ENCODE results near the gene CHSY3. TPM values are rescaled to one million over a fixed set of nuclear protein-coding genes. Genes with fewer than 3 reads are reported as not detected.

CHSY3 gene
- polyA plus RNA-seq, 6 donors from 2014 or later: not detected

- no peak overlapping the region for H3K4me3 Mint-ChIP-seq
- H3K9me3 Mint-ChIP-seq: peaks cover 0 to 2% (median 0%) of the 10 kb centered on the region in 7 donors
- H3K27me3 Mint-ChIP-seq: peaks cover 8 to 21% (median 14%) of the 10 kb centered on the region in 3 donors
- DNase-seq: no peak
- H3K27ac Mint-ChIP-seq: no peak overlapping the region
- no peak for ATAC-seq (ENCODE audit: low read depth in 2 of 2)
- no peaks in the 10 kb centered on the region for H3K36me3 Mint-ChIP-seq
- no peaks in the 10 kb centered on the region for H3K4me1 Mint-ChIP-seq
Observed at GRCh38 chr5:129912601-129913255, 8.5 kb downstream of the CHSY3 start.

GRCh38 chr5:129915415-129915814 lies 11.2 kb downstream of the CHSY3 start:
- no peak overlapping the region for H3K4me3 Mint-ChIP-seq
- H3K27ac Mint-ChIP-seq: no peak overlapping the region
- no peaks in the 10 kb centered on the region for H3K4me1 Mint-ChIP-seq
- ATAC-seq (ENCODE audit: low read depth in 2 of 2) (no peak), DNase-seq (no peak)
- H3K36me3 Mint-ChIP-seq: no peaks in the 10 kb centered on the region
- peaks cover 0 to 14% (median 9%) of the 10 kb centered on the region in 3 donors for H3K27me3 Mint-ChIP-seq
- peaks cover 0 to 4% (median 2%) of the 10 kb centered on the region in 7 donors for H3K9me3 Mint-ChIP-seq

- Mint-ChIP-seq H3K27ac (no peak overlapping the region), H3K36me3 (no peaks in the 10 kb centered on the region), H3K9me3 (peaks cover 0 to 7% (median 3%) of the 10 kb centered on the region in 7 donors), H3K4me1 (no peaks in the 10 kb centered on the region), H3K27me3 (peaks cover 0 to 13% (median 9%) of the 10 kb centered on the region in 3 donors), H3K4me3 (no peak overlapping the region)
- no peak for DNase-seq
- ATAC-seq (ENCODE audit: low read depth in 2 of 2): no peak
Observed at GRCh38 chr5:129917224-129917623, 13.0 kb downstream of the CHSY3 start.

GRCh38 chr5:129921204-129921603 lies 16.9 kb downstream of the CHSY3 start:
- H3K4me3 Mint-ChIP-seq: no peak overlapping the region
- ATAC-seq (ENCODE audit: low read depth in 2 of 2) (no peak), DNase-seq (no peak)
- H3K27me3 Mint-ChIP-seq: peaks cover 0 to under 1% (median 0%) of the 10 kb centered on the region in 3 donors
- H3K27ac Mint-ChIP-seq: no peak overlapping the region
- H3K36me3 Mint-ChIP-seq: no peaks in the 10 kb centered on the region
- H3K4me1 Mint-ChIP-seq: no peaks in the 10 kb centered on the region
- peaks cover 0 to 7% (median 3%) of the 10 kb centered on the region in 7 donors for H3K9me3 Mint-ChIP-seq

- Mint-ChIP-seq H3K27ac (no peak overlapping the region), H3K9me3 (peaks cover 0 to 2% (median 0%) of the 10 kb centered on the region in 7 donors), H3K4me3 (no peak overlapping the region), H3K4me1 (no peaks in the 10 kb centered on the region), H3K36me3 (no peaks in the 10 kb centered on the region), H3K27me3 (no peaks in the 10 kb centered on the region)
- no peak for ATAC-seq (ENCODE audit: low read depth in 2 of 2)
- DNase-seq: no peak
Observed at GRCh38 chr5:129930221-129930620, 26.0 kb downstream of the CHSY3 start.

- ATAC-seq (ENCODE audit: low read depth in 2 of 2) (no peak), DNase-seq (no peak)
- H3K4me1 Mint-ChIP-seq: no peaks in the 10 kb centered on the region
- H3K4me3 Mint-ChIP-seq: no peak overlapping the region
- H3K27ac Mint-ChIP-seq: no peak overlapping the region
- H3K36me3 Mint-ChIP-seq: no peaks in the 10 kb centered on the region
- peaks cover 4 to 28% (median 14%) of the 10 kb centered on the region in 7 donors for H3K9me3 Mint-ChIP-seq
- H3K27me3 Mint-ChIP-seq: no peaks in the 10 kb centered on the region
Observed at GRCh38 chr5:129935626-129936025, 31.4 kb downstream of the CHSY3 start.

- no peak overlapping the region for H3K27ac Mint-ChIP-seq
- DNase-seq (no peak), ATAC-seq (ENCODE audit: low read depth in 2 of 2) (no peak)
- no peaks in the 10 kb centered on the region for H3K36me3 Mint-ChIP-seq
- no peaks in the 10 kb centered on the region for H3K27me3 Mint-ChIP-seq
- peaks cover 4 to 28% (median 14%) of the 10 kb centered on the region in 7 donors for H3K9me3 Mint-ChIP-seq
- H3K4me1 Mint-ChIP-seq: no peaks in the 10 kb centered on the region
- H3K4me3 Mint-ChIP-seq: no peak overlapping the region
Observed at GRCh38 chr5:129938077-129938476, 33.8 kb downstream of the CHSY3 start.

GRCh38 chr5:129943936-129944335 lies 39.7 kb downstream of the CHSY3 start:
- Mint-ChIP-seq H3K4me1 (no peaks in the 10 kb centered on the region), H3K36me3 (no peaks in the 10 kb centered on the region), H3K27ac (no peak overlapping the region), H3K27me3 (no peaks in the 10 kb centered on the region), H3K9me3 (peaks cover 0 to 5% (median 3%) of the 10 kb centered on the region in 7 donors), H3K4me3 (no peak overlapping the region)
- no peak for ATAC-seq (ENCODE audit: low read depth in 2 of 2)
- DNase-seq: no peak

- H3K27me3 Mint-ChIP-seq: no peaks in the 10 kb centered on the region
- ATAC-seq (ENCODE audit: low read depth in 2 of 2) (no peak), DNase-seq (no peak)
- H3K4me3 Mint-ChIP-seq: peak overlapping the region in 1 of 8 donors; percentile 30
- no peaks in the 10 kb centered on the region for H3K4me1 Mint-ChIP-seq
- H3K36me3 Mint-ChIP-seq: no peaks in the 10 kb centered on the region
- H3K27ac Mint-ChIP-seq: no peak overlapping the region
- H3K9me3 Mint-ChIP-seq: peaks cover 0 to 3% (median 0%) of the 10 kb centered on the region in 7 donors
Observed at GRCh38 chr5:129945028-129945427, 40.8 kb downstream of the CHSY3 start.

GRCh38 chr5:129945774-129946270 lies 41.6 kb downstream of the CHSY3 start:
- H3K9me3 Mint-ChIP-seq: peaks cover 0 to 3% (median 0%) of the 10 kb centered on the region in 7 donors
- no peaks in the 10 kb centered on the region for H3K4me1 Mint-ChIP-seq
- H3K27ac Mint-ChIP-seq: no peak overlapping the region
- H3K4me3 Mint-ChIP-seq: no peak overlapping the region
- ATAC-seq (ENCODE audit: low read depth in 2 of 2) (no peak), DNase-seq (no peak)
- H3K27me3 Mint-ChIP-seq: no peaks in the 10 kb centered on the region
- no peaks in the 10 kb centered on the region for H3K36me3 Mint-ChIP-seq

GRCh38 chr5:129951039-129951438 lies 46.8 kb downstream of the CHSY3 start:
- peaks cover 0 to 17% (median 5%) of the 10 kb centered on the region in 7 donors for H3K9me3 Mint-ChIP-seq
- no peak for DNase-seq
- no peak overlapping the region for H3K27ac Mint-ChIP-seq
- H3K4me1 Mint-ChIP-seq: no peaks in the 10 kb centered on the region
- H3K4me3 Mint-ChIP-seq: no peak overlapping the region
- no peaks in the 10 kb centered on the region for H3K36me3 Mint-ChIP-seq
- H3K27me3 Mint-ChIP-seq: no peaks in the 10 kb centered on the region
- no peak for ATAC-seq (ENCODE audit: low read depth in 2 of 2)

GRCh38 chr5:129958581-129958980 lies 54.3 kb downstream of the CHSY3 start:
- ATAC-seq (ENCODE audit: low read depth in 2 of 2): no peak
- no peak for DNase-seq
- H3K36me3 Mint-ChIP-seq: no peaks in the 10 kb centered on the region
- no peaks in the 10 kb centered on the region for H3K27me3 Mint-ChIP-seq
- no peak overlapping the region for H3K4me3 Mint-ChIP-seq
- no peaks in the 10 kb centered on the region for H3K4me1 Mint-ChIP-seq
- peaks cover 0 to 11% (median 7%) of the 10 kb centered on the region in 7 donors for H3K9me3 Mint-ChIP-seq
- H3K27ac Mint-ChIP-seq: no peak overlapping the region

- Mint-ChIP-seq H3K36me3 (no peaks in the 10 kb centered on the region), H3K27ac (no peak overlapping the region), H3K9me3 (peaks cover 0 to 4% (median 2%) of the 10 kb centered on the region in 7 donors), H3K4me1 (no peaks in the 10 kb centered on the region), H3K4me3 (no peak overlapping the region), H3K27me3 (peaks cover 0 to 3% (median 0%) of the 10 kb centered on the region in 3 donors)
- ATAC-seq (ENCODE audit: low read depth in 2 of 2) (no peak), DNase-seq (no peak)
Observed at GRCh38 chr5:129960831-129961230, 56.6 kb downstream of the CHSY3 start.

- no peak overlapping the region for H3K4me3 Mint-ChIP-seq
- ATAC-seq (ENCODE audit: low read depth in 2 of 2): no peak
- H3K36me3 Mint-ChIP-seq: no peaks in the 10 kb centered on the region
- H3K27ac Mint-ChIP-seq: no peak overlapping the region
- H3K9me3 Mint-ChIP-seq: peaks cover 0 to 4% (median 0%) of the 10 kb centered on the region in 7 donors
- DNase-seq: no peak
- H3K27me3 Mint-ChIP-seq: peaks cover 0 to 3% (median 0%) of the 10 kb centered on the region in 3 donors
- no peaks in the 10 kb centered on the region for H3K4me1 Mint-ChIP-seq
Observed at GRCh38 chr5:129962506-129962905, 58.2 kb downstream of the CHSY3 start.
